Measurements from ENCODE around the gene TBC1D24. TPM values are rescaled to one million over a fixed set of nuclear protein-coding genes. Genes with fewer than 3 reads are reported as not detected.

Gene TBC1D24
- total and polyA plus RNA-seq, 11 donors: 4.0 to 19.2 (median 11.6) TPM

- TF ChIP-seq POLR2A (IDR thresholded peaks at IDR 0.05) (no peak), CTCF (IDR thresholded peaks at IDR 0.05) (no peak)
- 78 to 87% (median 85%) methylated on average over 14 of the region's 14 CpGs for WGBS, 4 donors
- ATAC-seq: peak in 3 of 4 donors; percentile 18 to 65 (median 22)
- intact Hi-C loops (cut with DNase I): loop anchor here in 5 of 10 donors (5.0 to 10.0 kb wide), 5 partner anchors 80 to 502 kb away; partner anchors contain the start of genes CCNF (in 2 of the 5) and ZNF598 (in 1 of the 5)
- H3K4me1 ChIP-seq: peaks cover 0 to 67% (median 7%) of the 10 kb centered on the region in 12 donors
- peak in 2 of 5 donors; percentile 34 to 69 for DNase-seq
- H3K4me3 ChIP-seq: peak overlapping the region in 1 of 12 donors; percentile 23
- no peaks in the 10 kb centered on the region for H3K27me3 ChIP-seq
- H3K36me3 ChIP-seq: no peaks in the 10 kb centered on the region
- H3K9me3 ChIP-seq: no peaks in the 10 kb centered on the region
- peak overlapping the region in 6 of 12 donors; percentile 9 to 95 (median 28) for H3K27ac ChIP-seq
These were observed 32.2 kb downstream of the TBC1D24 start for GRCh38 chr16:2507052-2507659.

- DNase-seq: peak in 4 of 5 donors; percentile 24 to 84 (median 70)
- Histone ChIP-seq H3K36me3 (no peaks in the 10 kb centered on the region), H3K9me3 (no peaks in the 10 kb centered on the region), H3K4me3 (peak overlapping the region in 1 of 12 donors; percentile 23), H3K27ac (peak overlapping the region in 5 of 12 donors; percentile 9 to 95 (median 28)), H3K27me3 (no peaks in the 10 kb centered on the region), H3K4me1 (peaks cover 0 to 66% (median 9%) of the 10 kb centered on the region in 12 donors)
- TF ChIP-seq CTCF (IDR thresholded peaks at IDR 0.05): no peak
- TF ChIP-seq POLR2A (IDR thresholded peaks at IDR 0.05): no peak
- WGBS, 4 donors: 75 to 91% (median 89%) methylated on average over 9 to 11 of the region's 11 CpGs
- intact Hi-C loops (cut with DNase I): loop anchor here in 5 of 10 donors (5.0 to 10.0 kb wide), 5 partner anchors 80 to 503 kb away; partner anchors contain the start of genes CCNF (in 2 of the 5) and ZNF598 (in 1 of the 5)
- peak; percentile 35 to 70 (median 48) for ATAC-seq
These were observed 32.7 kb downstream of the TBC1D24 start for GRCh38 chr16:2507665-2508064.

GRCh38 chr16:2508722-2509400 lies 33.9 kb downstream of the TBC1D24 start:
- Histone ChIP-seq H3K9me3 (no peaks in the 10 kb centered on the region), H3K27ac (peak overlapping the region in 1 of 12 donors; percentile 95), H3K4me1 (peaks cover 0 to 63% (median 9%) of the 10 kb centered on the region in 12 donors), H3K36me3 (no peaks in the 10 kb centered on the region), H3K4me3 (no peak overlapping the region), H3K27me3 (no peaks in the 10 kb centered on the region)
- intact Hi-C loops (cut with DNase I): loop anchor here in 5 of 10 donors (5.0 to 10.0 kb wide), 5 partner anchors 82 to 504 kb away; partner anchors contain the start of genes CCNF (in 2 of the 5) and ZNF598 (in 1 of the 5)
- 90 to 94% (median 92%) methylated on average over 14 to 18 of the region's 18 CpGs for WGBS, 4 donors
- ATAC-seq: no peak
- TF ChIP-seq POLR2A (IDR thresholded peaks at IDR 0.05) (no peak), CTCF (IDR thresholded peaks at IDR 0.05) (no peak)
- DNase-seq: peak in 1 of 5 donors; percentile 56

Data from heart left ventricle (tissue), 16 donors.